ENCODE data around the gene GAL3ST3.

The GAL3ST3 gene

GRCh38 chr11:66069715-66070603, 21.0 kb upstream of the GAL3ST3 start, which contains the start of gene PACS1:
PACS1 (plus strand) TSS chr11:66070272; CDS start chr11:66070487, 215 bp downstream.
- peak; percentile 51 for DNase-seq

GRCh38 chr11:66068923-66069714, 20.2 kb upstream of the GAL3ST3 start:
- DNase-seq, result no peak

- peak; percentile 70 for DNase-seq
These were observed 19.3 kb upstream of the GAL3ST3 start for GRCh38 chr11:66068154-66068821.

GRCh38 chr11:66067640-66068039, 18.7 kb upstream of the GAL3ST3 start:
- DNase-seq, result no peak

- DNase-seq, result no peak
These were observed 17.8 kb upstream of the GAL3ST3 start for GRCh38 chr11:66066751-66067150.

- DNase-seq, result no peak
These were observed 15.6 kb upstream of the GAL3ST3 start for GRCh38 chr11:66064571-66064970.

- DNase-seq, result no peak
These were observed 14.9 kb upstream of the GAL3ST3 start for GRCh38 chr11:66063900-66064299.

- no peak for DNase-seq
These were observed 13.4 kb upstream of the GAL3ST3 start for GRCh38 chr11:66062408-66062807.

GRCh38 chr11:66061268-66061667, 12.3 kb upstream of the GAL3ST3 start:
- DNase-seq, result no peak

GRCh38 chr11:66059966-66060680, 11.2 kb upstream of the GAL3ST3 start:
- no peak for DNase-seq

GRCh38 chr11:66056501-66056900, 7.5 kb upstream of the GAL3ST3 start:
- DNase-seq, result no peak

- no peak for DNase-seq
These were observed 6.1 kb upstream of the GAL3ST3 start for GRCh38 chr11:66055021-66055420.

- no peak for DNase-seq
These were observed 3.7 kb upstream of the GAL3ST3 start for GRCh38 chr11:66052664-66052982.

GRCh38 chr11:66051766-66052663, 3.1 kb upstream of the GAL3ST3 start, which contains the start of gene SF3B2:
SF3B2 (plus strand) TSS chr11:66052364; CDS start chr11:66052385, 21 bp downstream.
- DNase-seq, result peak; percentile 98

GRCh38 chr11:66051371-66051765, 2.4 kb upstream of the GAL3ST3 start:
- DNase-seq, result no peak

- DNase-seq, result no peak
These were observed 1.7 kb upstream of the GAL3ST3 start for GRCh38 chr11:66050581-66051231.

- DNase-seq, result no peak
These were observed 1.2 kb downstream of the GAL3ST3 start for GRCh38 chr11:66047541-66048365.

- no peak for DNase-seq
These were observed 2.1 kb downstream of the GAL3ST3 start for GRCh38 chr11:66046901-66047300.

GRCh38 chr11:66045177-66045639, 3.8 kb downstream of the GAL3ST3 start:
- DNase-seq, result peak; percentile 71

GRCh38 chr11:66044757-66045156, 4.2 kb downstream of the GAL3ST3 start:
- no peak for DNase-seq

Data from NCI-H1092 (cell line).